ENCODE results near the gene SLC4A2.

GRCh38 chr7:151095123-151095797 lies 35.9 kb downstream of the SLC4A2 start:
- TF ChIP-seq POLR2A (IDR thresholded peaks at IDR 0.05), result no peak
- TF ChIP-seq, protein P1, sequence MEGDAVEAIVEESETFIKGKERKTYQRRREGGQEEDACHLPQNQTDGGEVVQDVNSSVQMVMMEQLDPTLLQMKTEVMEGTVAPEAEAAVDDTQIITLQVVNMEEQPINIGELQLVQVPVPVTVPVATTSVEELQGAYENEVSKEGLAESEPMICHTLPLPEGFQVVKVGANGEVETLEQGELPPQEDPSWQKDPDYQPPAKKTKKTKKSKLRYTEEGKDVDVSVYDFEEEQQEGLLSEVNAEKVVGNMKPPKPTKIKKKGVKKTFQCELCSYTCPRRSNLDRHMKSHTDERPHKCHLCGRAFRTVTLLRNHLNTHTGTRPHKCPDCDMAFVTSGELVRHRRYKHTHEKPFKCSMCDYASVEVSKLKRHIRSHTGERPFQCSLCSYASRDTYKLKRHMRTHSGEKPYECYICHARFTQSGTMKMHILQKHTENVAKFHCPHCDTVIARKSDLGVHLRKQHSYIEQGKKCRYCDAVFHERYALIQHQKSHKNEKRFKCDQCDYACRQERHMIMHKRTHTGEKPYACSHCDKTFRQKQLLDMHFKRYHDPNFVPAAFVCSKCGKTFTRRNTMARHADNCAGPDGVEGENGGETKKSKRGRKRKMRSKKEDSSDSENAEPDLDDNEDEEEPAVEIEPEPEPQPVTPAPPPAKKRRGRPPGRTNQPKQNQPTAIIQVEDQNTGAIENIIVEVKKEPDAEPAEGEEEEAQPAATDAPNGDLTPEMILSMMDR (IDR thresholded peaks at IDR 0.05), result no peak
